ENCODE measurements around the gene RUBCNL. TPM values are rescaled to one million over a fixed set of nuclear protein-coding genes. Genes with fewer than 3 reads are reported as not detected.

RUBCNL gene
- polyA plus RNA-seq, 2 of the 4 experiments (the other 2 are of a cell fraction) = not detected

- no peak for TF ChIP-seq HMGXB4 (CRISPR knock-in tag; IDR thresholded peaks at IDR 0.05; ENCODE audit: borderline replicate concordance)
These were observed 15.0 kb downstream of the RUBCNL start (continued) for GRCh38 chr13:46372071-46372470.

GRCh38 chr13:46369506-46370277, 17.4 kb downstream of the RUBCNL start:
- no peak for TF ChIP-seq POLR2A (IDR thresholded peaks at IDR 0.05; ENCODE audit: low read length)
- TF ChIP-seq KDM1A (IDR thresholded peaks at IDR 0.05; ENCODE audit: low read depth) = no peak
- TF ChIP-seq FOSL2 (IDR thresholded peaks at IDR 0.05) = no peak
- TF ChIP-seq FOSL2 (CRISPR knock-in tag; IDR thresholded peaks at IDR 0.05) = no peak
- peak; percentile 55 for TF ChIP-seq MAFK (IDR thresholded peaks at IDR 0.05; ENCODE audit: partially characterized antibody)
- no peak for TF ChIP-seq ZNF302 (CRISPR knock-in tag; IDR thresholded peaks at IDR 0.05)
- TF ChIP-seq CBX2 (IDR thresholded peaks at IDR 0.05; ENCODE audit: borderline replicate concordance, low read depth) = no peak
- Histone ChIP-seq H3K4me1 (no peaks in the 10 kb centered on the region), H3K4me3 (no peak overlapping the region), H3K4me2 (no peak overlapping the region), H3K27ac (no peak overlapping the region), H3K9me3 (no peaks in the 10 kb centered on the region)
- FAIRE-seq (no peak), DNase-seq (ENCODE audit: low read depth in 1 of 2, low spot score in 1 of 2) (no peak), ATAC-seq (no peak)
- ChIA-PET POLR2A (no interaction called here), CTCF (interaction anchor here (0.8 to 1.1 kb wide), 2 partner anchors 13 to 23 kb away, joined by 3 read pairs; no protein-coding TSS in a partner anchor)
- WGBS (ENCODE audit: missing lambda C conversion rate) = 76% methylated on average over 4 of the region's 4 CpGs

- ChIA-PET CTCF (no interaction called here), POLR2A (no interaction called here)
- ATAC-seq (no peak), FAIRE-seq (no peak), DNase-seq (ENCODE audit: low read depth in 1 of 2, low spot score in 1 of 2) (no peak)
- H3K9me3 ChIP-seq = no peaks in the 10 kb centered on the region
- TF ChIP-seq JUNB (IDR thresholded peaks at IDR 0.05) = no peak
- TF ChIP-seq HES2 (IDR thresholded peaks at IDR 0.05) = no peak
- TF ChIP-seq MAZ (IDR thresholded peaks at IDR 0.05; ENCODE audit: borderline replicate concordance, low read depth, low read length) = no peak
- no peak for TF ChIP-seq HDAC2 (IDR thresholded peaks at IDR 0.05)
- TF ChIP-seq RNF2 (IDR thresholded peaks at IDR 0.05; ENCODE audit: borderline replicate concordance, low read depth) = no peak
- TF ChIP-seq NFE2L2 (conservative IDR thresholded peaks at IDR 0.05; ENCODE audit: low read length) = no peak
- no peak for TF ChIP-seq KDM1A (IDR thresholded peaks at IDR 0.05; ENCODE audit: low read depth)
- no peak for TF ChIP-seq POLR2AphosphoS2 (conservative IDR thresholded peaks at IDR 0.05; ENCODE audit: low read length)
- TF ChIP-seq BHLHE40 (IDR thresholded peaks at IDR 0.05; ENCODE audit: low read depth, low read length) = no peak
- no peak for TF ChIP-seq KDM5A (IDR thresholded peaks at IDR 0.05)
- TF ChIP-seq CTCF (IDR thresholded peaks at IDR 0.05) = no peak
- no peak for TF ChIP-seq HMGXB4 (CRISPR knock-in tag; IDR thresholded peaks at IDR 0.05; ENCODE audit: borderline replicate concordance)
- no peak for TF ChIP-seq PBX3 (IDR thresholded peaks at IDR 0.05)
- TF ChIP-seq FOXS1 (CRISPR knock-in tag; IDR thresholded peaks at IDR 0.05) = no peak
- no peak for TF ChIP-seq SREBF2 (IDR thresholded peaks at IDR 0.05)
- H3K4me3 ChIP-seq = no peak overlapping the region
- 25% methylated on average over 3 of the region's 3 CpGs for WGBS (ENCODE audit: missing lambda C conversion rate)
- no peak overlapping the region for H3K27ac ChIP-seq
- no peaks in the 10 kb centered on the region for H3K4me1 ChIP-seq
- no peak overlapping the region for H3K4me2 ChIP-seq
These were observed 19.3 kb downstream of the RUBCNL start for GRCh38 chr13:46367617-46368327.
